ES-I3 (cell line): ENCODE data around the gene GIPC3.
A peak's percentile ranks its signal among the peaks of the same experiment; 100 is the strongest.

Experiments used
- H3K36me3 ChIP-seq: 2 replicates; pipeline ENCODE4 v1.6.1; 2013; ENCODE audit warnings: mild to moderate bottlenecking, low read length, control low read depth, moderate library complexity; ENCODE audit not compliant: insufficient read depth
- H3K4me1 ChIP-seq: 2 replicates; pipeline ENCODE4 v1.6.1; 2013; ENCODE audit warnings: mild to moderate bottlenecking, control low read depth, low read length; ENCODE audit not compliant: insufficient read depth
- H3K9ac ChIP-seq: 2 replicates; pipeline ENCODE4 v1.6.1; 2013; ENCODE audit warnings: low read depth, mild to moderate bottlenecking, low read length, moderate library complexity
- H3K9me3 ChIP-seq: 2 replicates; pipeline ENCODE4 v1.6.1; 2013; ENCODE audit warnings: mild to moderate bottlenecking, low read length, moderate library complexity; ENCODE audit not compliant: control insufficient read depth, insufficient read depth

The GIPC3 gene

GRCh38 chr19:3599776-3600187 lies 14.5 kb downstream of the GIPC3 start:
- Histone ChIP-seq H3K36me3 (no peaks in the 10 kb centered on the region), H3K9me3 (no peaks in the 10 kb centered on the region), H3K4me1 (no peaks in the 10 kb centered on the region), H3K9ac (no peak overlapping the region)

- no peaks in the 10 kb centered on the region for H3K36me3 ChIP-seq
- no peak overlapping the region for H3K9ac ChIP-seq
- H3K9me3 ChIP-seq, result no peaks in the 10 kb centered on the region
- H3K4me1 ChIP-seq, result no peaks in the 10 kb centered on the region
These were observed 15.7 kb downstream of the GIPC3 start for GRCh38 chr19:3601021-3601420.

- Histone ChIP-seq H3K9ac (no peak overlapping the region), H3K36me3 (no peaks in the 10 kb centered on the region), H3K9me3 (no peaks in the 10 kb centered on the region), H3K4me1 (peaks cover 5% of the 10 kb centered on the region)
These were observed 18.0 kb downstream of the GIPC3 start for GRCh38 chr19:3603121-3603811.

- H3K9me3 ChIP-seq, result no peaks in the 10 kb centered on the region
- H3K4me1 ChIP-seq, result peaks cover 7% of the 10 kb centered on the region
- no peaks in the 10 kb centered on the region for H3K36me3 ChIP-seq
- H3K9ac ChIP-seq, result no peak overlapping the region
These were observed 19.1 kb downstream of the GIPC3 start for GRCh38 chr19:3604227-3604986.

- no peaks in the 10 kb centered on the region for H3K9me3 ChIP-seq
- no peaks in the 10 kb centered on the region for H3K36me3 ChIP-seq
- peaks cover 7% of the 10 kb centered on the region for H3K4me1 ChIP-seq
- H3K9ac ChIP-seq, result no peak overlapping the region
These were observed 19.7 kb downstream of the GIPC3 start for GRCh38 chr19:3604987-3605343.

- Histone ChIP-seq H3K4me1 (peaks cover 7% of the 10 kb centered on the region), H3K9me3 (no peaks in the 10 kb centered on the region), H3K9ac (no peak overlapping the region), H3K36me3 (peaks cover 1% of the 10 kb centered on the region; the same call in 1 of the 2 replicates)
These were observed 20.1 kb downstream of the GIPC3 start for GRCh38 chr19:3605361-3605760.

GRCh38 chr19:3605770-3606169 lies 20.5 kb downstream of the GIPC3 start:
- H3K4me1 ChIP-seq, result peaks cover 7% of the 10 kb centered on the region
- peaks cover 3% of the 10 kb centered on the region; the same call in 1 of the 2 replicates for H3K36me3 ChIP-seq
- H3K9me3 ChIP-seq, result no peaks in the 10 kb centered on the region
- peak overlapping the region; percentile 72; the same call in 1 of the 2 replicates for H3K9ac ChIP-seq

GRCh38 chr19:3606174-3606689 lies 21.0 kb downstream of the GIPC3 start:
- H3K4me1 ChIP-seq, result peaks cover 7% of the 10 kb centered on the region
- peaks cover 3% of the 10 kb centered on the region; the same call in 1 of the 2 replicates for H3K36me3 ChIP-seq
- peak overlapping the region; percentile 72; the same call in 1 of the 2 replicates for H3K9ac ChIP-seq

GRCh38 chr19:3606690-3607289 lies 21.5 kb downstream of the GIPC3 start, which contains the start of gene TBXA2R:
Gene TBXA2R, minus strand, starts transcription at chr19:3606875. Its CDS starts 6,241 bp downstream, at chr19:3600634.
- peaks cover 7% of the 10 kb centered on the region for H3K4me1 ChIP-seq
- no peaks in the 10 kb centered on the region for H3K9me3 ChIP-seq
- peak within 1 kb of the TSS; percentile 72 for H3K9ac ChIP-seq
- H3K36me3 ChIP-seq, result peaks cover 3% of the 10 kb centered on the region; the same call in 1 of the 2 replicates

More at GRCh38 chr19:3606174-3606689, 21.0 kb downstream of the GIPC3 start:
- H3K9me3 ChIP-seq, result no peaks in the 10 kb centered on the region

GRCh38 chr19:3607303-3608078 lies 22.2 kb downstream of the GIPC3 start:
- Histone ChIP-seq H3K4me1 (peaks cover 7% of the 10 kb centered on the region), H3K9ac (peak overlapping the region; percentile 72), H3K9me3 (no peaks in the 10 kb centered on the region), H3K36me3 (peaks cover 3% of the 10 kb centered on the region; the same call in 1 of the 2 replicates)

GRCh38 chr19:3608079-3608641 lies 22.9 kb downstream of the GIPC3 start:
- Histone ChIP-seq H3K36me3 (peaks cover 3% of the 10 kb centered on the region; the same call in 1 of the 2 replicates), H3K9ac (peak overlapping the region; percentile 72; the same call in 1 of the 2 replicates), H3K4me1 (peaks cover 9% of the 10 kb centered on the region), H3K9me3 (no peaks in the 10 kb centered on the region)

- no peak overlapping the region for H3K9ac ChIP-seq
- H3K4me1 ChIP-seq, result peaks cover 9% of the 10 kb centered on the region
- peaks cover 3% of the 10 kb centered on the region; the same call in 1 of the 2 replicates for H3K36me3 ChIP-seq
- H3K9me3 ChIP-seq, result no peaks in the 10 kb centered on the region
These were observed 23.6 kb downstream of the GIPC3 start for GRCh38 chr19:3608750-3609322.
